PC-9 (cell line): ENCODE results near the gene CBR4.

ENCODE experiments used
- CTCF ChIP-seq: fragments of 200-600 bp; sonication (generic); conservative IDR thresholded peaks from 2 replicates; pipeline ENCODE4 v1.6.1; 2017; ENCODE audit warnings: mixed run types, antibody characterized with exemption, mild to moderate bottlenecking, moderate library complexity
- EZH2 ChIP-seq: fragments of 200-600 bp; sonication (generic); IDR thresholded peaks from 2 replicates; pipeline ENCODE4 v1.8.0; 2017; ENCODE audit warnings: antibody characterized with exemption, low read depth

GRCh38 chr4:168972596-168972995 lies 37.5 kb downstream of the CBR4 start:
- TF ChIP-seq CTCF (no peak), EZH2 (no peak)
